Ovary (tissue), 3 donors: Measurements from ENCODE around the gene SNX10.

Source experiments
- CTCF ChIP-seq, 3 donors: fragments of 450-650 bp in 2 of 3; fragments of 200-600 bp in 1 of 3; IDR thresholded peaks; one replicate each; pipeline versions ENCODE4 v1.5.1 to v1.8.0; 2016 to 2022; ENCODE audit warnings: antibody characterized with exemption in 3 of 3, mild to moderate bottlenecking in 1 of 3
- EP300 ChIP-seq: sonication (generic); formaldehyde crosslinking; IDR thresholded peaks from one replicate; pipeline ENCODE4 v1.6.1; 2017; ENCODE audit warnings: antibody characterized with exemption
- POLR2A ChIP-seq: fragments of 450-650 bp; IDR thresholded peaks from one replicate; pipeline ENCODE4 v1.6.1; 2017; ENCODE audit warnings: antibody characterized with exemption, mild to moderate bottlenecking, moderate library complexity
- donor health status: DM: no; HTN: no; CAD: no.

GRCh38 chr7:26317211-26317610 lies 25.5 kb downstream of the SNX10 start:
- TF ChIP-seq CTCF (IDR thresholded peaks at IDR 0.05), result no peak
- no peak for TF ChIP-seq POLR2A
- no peak for TF ChIP-seq EP300
